NCI-H1048 (cell line): ENCODE measurements around the gene NXPH1.

Experiments
- DNase-seq: peaks from one replicate; lab custom pipeline; 2025; lab: John Stamatoyannopoulos, UW

NXPH1 gene

DNA sequence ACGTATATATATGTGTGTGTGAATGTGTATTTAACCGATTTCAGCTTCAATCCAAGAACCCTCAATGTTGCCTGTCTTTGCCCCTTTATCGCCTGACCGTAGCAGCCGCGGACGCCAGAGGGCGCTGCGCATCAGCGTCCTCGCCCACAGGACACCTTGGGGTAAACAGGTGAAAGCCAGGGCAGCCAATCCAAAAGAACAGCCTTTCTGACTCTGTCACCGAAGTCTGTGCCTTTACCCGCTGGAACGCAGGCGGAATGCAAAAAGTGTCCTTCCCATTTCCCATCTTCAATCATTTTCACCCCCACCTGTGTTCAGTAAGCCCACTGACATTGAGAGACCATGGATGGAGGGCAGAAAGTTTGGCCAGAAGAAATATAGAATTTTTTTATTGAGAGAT is 3.6 kb downstream of the NXPH1 start:
- peak; percentile 52 for DNase-seq

GRCh38 chr7:8437606-8438005 is 4.2 kb downstream of the NXPH1 start:
- DNase-seq, result no peak

DNA sequence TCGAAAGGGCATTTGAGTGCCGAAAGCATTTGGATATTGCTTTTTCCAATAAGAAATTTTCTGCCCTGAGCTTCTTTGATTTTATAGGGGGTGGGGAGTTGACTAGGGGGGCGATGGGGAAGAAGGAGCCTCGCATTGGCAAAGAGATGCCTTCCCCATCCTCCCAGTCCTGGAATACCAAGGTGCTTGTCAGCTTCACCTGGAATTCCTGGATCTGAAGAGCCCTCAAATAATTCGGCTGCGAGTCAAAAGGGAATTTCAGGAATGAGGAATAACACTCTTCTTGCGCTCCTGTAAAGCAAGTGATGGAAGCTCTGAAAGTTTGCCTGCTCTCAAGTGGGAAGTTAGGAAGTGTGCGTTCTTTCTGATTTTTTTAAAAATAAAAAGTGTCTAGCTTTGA is 7.3 kb downstream of the NXPH1 start:
- DNase-seq, result no peak

GRCh38 chr7:8441106-8441965 is 7.9 kb downstream of the NXPH1 start:
- DNase-seq, result no peak

DNA sequence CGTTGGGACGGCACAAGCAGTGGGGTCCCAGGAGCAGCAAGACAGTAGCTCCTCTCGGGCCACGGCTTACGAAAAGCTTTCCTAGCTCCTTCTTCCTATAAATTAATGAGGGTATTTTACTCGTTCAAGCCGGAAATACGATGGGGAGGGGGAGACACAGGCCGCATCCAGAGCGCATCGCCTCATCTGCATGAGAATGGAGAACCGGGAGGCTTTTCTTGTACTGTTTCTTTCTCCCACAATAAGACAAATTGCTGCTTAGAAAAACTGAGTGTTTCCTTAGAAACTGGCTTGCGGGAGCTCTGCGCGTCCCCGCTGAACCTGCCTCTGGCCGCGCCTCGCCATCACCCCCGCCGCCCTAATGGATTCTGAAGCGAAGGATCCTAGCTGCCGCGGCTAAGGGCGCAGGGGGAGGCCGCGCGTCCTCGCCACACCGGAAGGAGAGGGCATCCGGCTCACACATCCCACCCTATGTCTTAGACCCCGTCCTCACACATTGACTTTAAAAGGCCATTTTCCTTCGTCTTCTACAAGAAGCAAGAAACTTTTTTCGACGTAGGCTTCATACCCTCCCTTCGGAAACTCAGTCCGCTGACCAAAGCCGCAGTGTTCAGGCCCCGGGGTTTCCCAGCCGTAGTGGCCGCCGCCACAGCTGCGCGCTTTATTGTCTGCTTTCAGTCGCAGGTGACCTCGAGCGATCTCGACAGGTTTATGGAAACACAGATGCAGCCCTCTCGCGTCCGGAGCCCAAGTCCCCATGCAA is 8.8 kb downstream of the NXPH1 start:
- no peak for DNase-seq

- DNase-seq, result peak; percentile 51
Observed at GRCh38 chr7:8442814-8443304, 9.4 kb downstream of the NXPH1 start.

DNA sequence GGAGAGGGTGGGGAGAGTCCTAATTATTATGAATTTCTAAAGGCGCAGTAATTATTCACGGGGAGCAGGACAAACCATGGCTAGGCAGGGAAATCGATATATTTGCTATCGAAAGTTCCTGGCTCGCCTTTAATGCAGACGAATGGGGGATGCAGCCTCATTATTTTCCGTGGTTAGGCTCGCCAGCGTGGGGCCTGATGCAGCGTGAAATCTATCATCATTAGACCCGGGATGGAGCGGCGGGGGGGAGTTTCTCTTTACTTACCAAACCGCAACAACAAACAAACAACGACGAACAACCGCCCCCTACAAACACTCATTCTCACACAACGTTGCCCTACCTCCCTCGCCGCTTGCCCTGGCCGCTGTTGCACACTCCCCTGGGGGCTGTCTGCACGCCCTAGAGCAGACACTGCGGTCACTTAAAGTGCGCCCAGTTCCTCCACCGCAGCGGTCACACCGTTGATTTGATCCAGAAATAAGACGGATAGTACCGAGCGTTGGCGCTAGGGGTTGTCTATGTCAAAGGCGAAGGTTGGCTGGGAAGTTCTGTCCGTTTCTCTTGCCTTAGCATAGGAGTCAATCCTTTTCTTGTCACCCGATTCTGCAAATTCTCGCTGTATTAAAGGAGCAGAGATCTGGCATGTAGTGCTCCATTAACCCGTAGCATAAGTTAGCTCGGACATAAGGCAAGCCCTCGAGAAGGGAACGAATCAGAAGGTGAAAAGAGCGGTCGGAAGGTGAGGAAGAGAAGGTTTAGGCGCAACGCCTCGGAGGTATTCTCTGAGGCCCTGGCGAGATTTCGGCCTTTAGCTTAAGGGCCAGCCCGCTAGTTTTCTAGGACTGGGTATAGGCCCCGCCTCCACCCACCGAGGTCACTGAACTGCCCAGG is 10.4 kb downstream of the NXPH1 start:
- DNase-seq, result no peak

DNA sequence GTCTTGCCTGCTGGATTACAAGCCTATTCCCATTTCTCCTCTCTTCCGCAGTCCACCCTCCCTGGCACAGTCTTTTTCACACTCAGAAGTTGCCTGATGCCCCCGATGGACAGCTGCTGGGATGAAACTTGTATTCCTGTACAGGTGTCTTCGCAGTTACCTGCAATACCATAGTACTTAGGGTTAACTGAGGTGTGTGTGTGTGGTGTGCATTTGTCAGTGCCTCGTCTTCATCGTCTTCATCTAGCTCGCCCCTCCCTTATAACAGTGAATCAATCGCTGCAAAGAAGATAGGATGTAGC is 11.0 kb downstream of the NXPH1 start:
- no peak for DNase-seq

DNA sequence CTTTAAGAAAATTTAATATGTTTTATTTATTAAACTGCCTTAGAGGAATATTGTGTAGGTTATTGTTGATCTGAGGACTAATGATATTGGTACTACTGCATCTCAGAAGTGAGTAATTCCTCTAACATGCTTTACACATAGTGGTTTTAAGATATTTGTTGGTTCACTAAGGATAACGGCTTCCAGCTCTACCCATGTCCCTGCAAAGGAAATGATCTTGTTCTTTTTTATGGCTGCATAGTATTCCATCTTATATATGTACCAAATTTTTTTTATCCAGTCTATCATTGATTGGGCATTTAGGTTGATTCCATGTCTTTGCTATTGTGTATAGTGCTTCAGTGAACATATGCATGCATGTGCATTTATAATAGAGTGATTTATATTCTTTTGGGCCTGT is 20.1 kb downstream of the NXPH1 start:
- no peak for DNase-seq

DNA sequence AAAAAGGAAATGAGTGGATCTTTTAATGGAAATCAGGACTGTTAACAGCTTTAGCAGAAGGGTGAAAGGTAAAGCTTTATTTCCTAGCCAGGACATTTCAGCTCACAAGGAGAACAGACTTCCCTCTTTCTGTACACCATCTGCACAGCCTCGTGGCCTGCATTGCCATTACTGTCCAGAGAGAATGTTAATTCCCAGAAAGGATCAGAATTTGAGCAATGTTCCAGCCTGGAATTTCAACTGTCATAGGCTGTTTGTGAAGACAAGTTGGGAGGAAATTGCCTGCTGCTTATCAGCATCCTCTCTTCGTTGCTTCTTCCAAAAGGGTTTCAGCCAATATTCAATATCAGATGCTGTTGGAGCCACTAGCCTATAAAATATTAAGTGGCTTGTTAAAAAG is 22.0 kb downstream of the NXPH1 start:
- DNase-seq, result no peak

DNA sequence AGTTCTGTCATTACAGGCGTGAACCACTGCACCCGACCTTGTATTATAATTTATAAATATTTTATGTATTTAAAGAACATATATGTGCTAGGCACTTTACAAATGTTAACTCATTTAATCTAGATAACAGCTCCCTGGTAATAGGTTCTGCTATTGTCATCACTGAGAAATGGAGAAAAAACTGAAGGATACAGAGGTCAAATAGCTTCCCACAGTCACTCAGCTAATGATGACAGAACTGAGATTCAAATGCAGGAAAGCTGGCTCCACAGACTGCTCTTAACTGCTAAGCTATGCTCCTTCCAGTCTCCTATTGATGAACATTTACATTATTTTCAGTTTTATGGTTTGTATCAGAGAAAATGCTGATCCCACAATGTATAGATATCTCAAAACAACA is 28.9 kb downstream of the NXPH1 start:
- no peak for DNase-seq

GRCh38 chr7:8465338-8465737 is 31.9 kb downstream of the NXPH1 start:
- no peak for DNase-seq

DNA sequence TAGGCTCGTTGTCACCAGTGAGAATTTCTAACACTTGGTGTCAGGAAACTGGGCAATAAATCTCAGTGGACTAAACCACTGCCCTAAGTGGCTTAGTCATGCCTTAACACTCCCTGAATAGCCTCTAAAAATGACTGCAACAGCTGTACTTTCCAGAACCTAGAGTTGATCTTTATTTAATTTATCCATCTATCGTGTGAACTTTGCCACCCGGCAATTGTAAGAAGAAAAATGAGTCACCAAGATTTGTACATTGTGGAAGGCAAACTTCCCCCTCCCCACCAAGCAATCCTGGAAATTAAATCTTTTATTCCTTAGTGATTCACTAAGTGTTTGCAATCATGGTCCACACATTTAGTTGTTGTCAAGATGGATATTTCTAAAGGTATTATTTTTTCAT is 47.1 kb downstream of the NXPH1 start:
- no peak for DNase-seq

GRCh38 chr7:8481096-8481495 is 47.7 kb downstream of the NXPH1 start:
- no peak for DNase-seq

GRCh38 chr7:8481752-8482446 is 48.5 kb downstream of the NXPH1 start:
- no peak for DNase-seq

DNA sequence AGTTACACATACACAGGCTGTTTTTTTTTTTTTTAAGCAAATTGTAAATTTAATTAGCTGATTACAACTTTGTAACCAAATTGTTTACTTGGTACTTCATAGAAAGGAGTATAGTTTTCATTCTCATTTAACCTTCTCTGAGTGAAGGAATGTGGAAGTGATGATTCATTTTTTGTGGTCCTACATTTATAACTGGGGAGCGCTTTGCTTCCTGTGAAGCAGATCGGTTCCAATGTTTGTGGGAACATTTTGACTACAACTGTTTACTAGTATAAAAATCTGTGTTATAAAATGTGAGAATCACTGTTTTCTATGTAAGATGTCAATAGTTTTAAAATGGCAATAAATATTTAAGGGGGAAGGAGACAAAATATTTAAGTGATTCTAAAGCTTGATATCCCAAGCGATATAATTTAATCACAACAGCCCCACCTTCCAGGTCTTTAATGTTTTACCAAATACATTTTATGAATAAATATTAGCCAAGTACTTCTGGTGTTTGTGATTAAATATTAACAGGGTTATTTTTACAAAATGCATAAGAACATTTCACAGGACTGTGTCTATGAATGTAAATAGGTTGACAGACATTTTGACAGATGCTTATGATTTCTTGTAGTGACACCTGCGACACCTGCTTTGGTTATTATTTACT is 57.1 kb downstream of the NXPH1 start:
- DNase-seq, result no peak

DNA sequence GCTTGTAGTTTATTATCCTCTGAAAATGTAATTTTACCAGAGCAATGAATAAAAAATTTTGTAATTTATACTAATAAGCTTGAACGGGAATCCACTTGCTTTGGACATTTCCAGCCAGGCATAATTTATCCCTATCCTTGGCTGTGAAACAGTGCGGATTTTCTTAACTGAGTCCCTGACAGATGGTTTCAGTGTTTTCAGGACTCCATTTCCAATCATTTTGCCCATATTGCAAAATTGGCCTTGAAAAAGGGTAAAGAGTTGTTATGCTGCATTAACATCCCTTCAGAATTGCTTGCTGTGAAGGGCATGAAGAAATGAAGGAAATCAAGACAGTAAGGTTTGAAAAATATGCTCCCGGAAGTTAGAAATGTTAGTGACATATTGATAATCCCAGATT is 57.7 kb downstream of the NXPH1 start:
- no peak for DNase-seq

DNA sequence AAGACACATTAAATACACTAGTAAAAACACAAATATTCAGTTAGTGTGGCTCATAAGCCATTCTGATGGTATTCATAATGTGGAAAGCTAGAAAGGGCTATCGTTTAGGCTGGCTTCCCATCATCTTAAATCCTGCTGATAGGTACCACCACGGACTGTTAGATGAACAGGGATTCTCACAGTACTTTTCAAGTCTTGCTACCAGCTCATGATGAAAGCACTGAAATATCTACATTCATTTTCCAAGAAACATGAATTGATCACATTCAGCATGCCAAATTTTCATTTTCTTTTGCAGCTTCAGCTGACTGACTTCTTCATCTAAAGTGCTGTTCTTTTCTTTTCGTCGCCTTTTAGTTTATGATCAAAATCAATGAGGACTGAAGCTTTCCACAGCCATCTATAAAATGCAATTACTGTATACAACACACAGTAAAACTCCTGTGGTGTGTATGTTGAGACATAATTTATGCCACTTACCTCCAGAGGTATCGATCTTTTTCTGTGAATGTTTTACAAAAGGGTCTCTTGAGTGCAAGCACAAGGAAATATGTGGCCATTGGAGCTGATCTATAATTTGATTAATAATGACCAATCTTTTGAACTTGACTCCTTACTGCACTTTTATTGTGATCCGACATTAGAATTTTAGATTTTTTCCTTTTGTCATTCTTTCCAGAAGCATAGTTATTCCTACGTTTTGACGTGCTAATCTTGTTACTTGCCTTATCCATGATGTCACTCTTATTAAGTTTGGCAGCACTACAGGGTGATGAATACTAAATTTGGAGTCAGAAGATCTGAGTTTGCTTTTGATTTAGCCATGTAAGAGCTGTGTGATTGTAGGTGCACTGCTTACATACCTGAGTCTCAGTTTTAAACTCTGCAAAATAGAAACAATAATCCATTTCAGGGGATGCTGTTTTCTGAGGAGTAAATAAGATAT is 58.4 kb downstream of the NXPH1 start:
- no peak for DNase-seq

- DNase-seq, result no peak
Observed at GRCh38 chr7:8499128-8499527, 65.7 kb downstream of the NXPH1 start.

- DNase-seq, result no peak
Observed at GRCh38 chr7:8500286-8500685, 66.9 kb downstream of the NXPH1 start.
